ENCODE data around the gene RAPGEF5. TPM values are rescaled to one million over a fixed set of nuclear protein-coding genes. Genes with fewer than 3 reads are reported as not detected.

RAPGEF5 gene
- total and polyA plus RNA-seq, 4 donors = 16.1 to 308 (median 61.4) TPM

DNA sequence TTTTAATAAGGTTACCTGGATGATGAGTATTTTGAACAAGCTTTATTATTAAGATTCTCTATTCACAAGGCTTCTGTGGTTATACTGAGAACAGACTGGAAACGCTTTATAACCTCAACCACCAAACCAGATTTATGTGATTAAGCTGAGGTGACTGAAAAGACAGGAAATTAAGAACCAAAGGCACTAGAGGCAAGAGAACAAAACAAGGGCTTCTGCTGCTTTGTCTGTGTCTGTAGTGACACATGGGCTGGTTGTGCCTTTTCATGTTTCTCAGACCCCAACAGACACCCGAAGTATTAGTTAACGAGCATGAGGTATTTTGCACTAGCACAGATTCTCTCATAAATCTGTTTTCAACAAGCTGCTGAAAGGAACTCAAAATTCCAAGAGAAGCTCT is 64.4 kb downstream of the RAPGEF5 start:
- TF ChIP-seq, protein P1, sequence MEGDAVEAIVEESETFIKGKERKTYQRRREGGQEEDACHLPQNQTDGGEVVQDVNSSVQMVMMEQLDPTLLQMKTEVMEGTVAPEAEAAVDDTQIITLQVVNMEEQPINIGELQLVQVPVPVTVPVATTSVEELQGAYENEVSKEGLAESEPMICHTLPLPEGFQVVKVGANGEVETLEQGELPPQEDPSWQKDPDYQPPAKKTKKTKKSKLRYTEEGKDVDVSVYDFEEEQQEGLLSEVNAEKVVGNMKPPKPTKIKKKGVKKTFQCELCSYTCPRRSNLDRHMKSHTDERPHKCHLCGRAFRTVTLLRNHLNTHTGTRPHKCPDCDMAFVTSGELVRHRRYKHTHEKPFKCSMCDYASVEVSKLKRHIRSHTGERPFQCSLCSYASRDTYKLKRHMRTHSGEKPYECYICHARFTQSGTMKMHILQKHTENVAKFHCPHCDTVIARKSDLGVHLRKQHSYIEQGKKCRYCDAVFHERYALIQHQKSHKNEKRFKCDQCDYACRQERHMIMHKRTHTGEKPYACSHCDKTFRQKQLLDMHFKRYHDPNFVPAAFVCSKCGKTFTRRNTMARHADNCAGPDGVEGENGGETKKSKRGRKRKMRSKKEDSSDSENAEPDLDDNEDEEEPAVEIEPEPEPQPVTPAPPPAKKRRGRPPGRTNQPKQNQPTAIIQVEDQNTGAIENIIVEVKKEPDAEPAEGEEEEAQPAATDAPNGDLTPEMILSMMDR (IDR thresholded peaks at IDR 0.05; ENCODE audit: control extremely low read depth, extremely low read depth) = no peak
- Histone ChIP-seq H3K4me1 (ENCODE audit: control insufficient read depth in 5 of 5, insufficient read depth in 5 of 5, low read length in 5 of 5) (peaks cover 0 to 10% (median 0%) of the 10 kb centered on the region in 5 donors), H3K9ac (ENCODE audit: insufficient read depth in 1 of 2, low read length in 2 of 2) (no peak overlapping the region), H3K27ac (ENCODE audit: low read depth in 1 of 2, low read length in 1 of 2) (no peak overlapping the region), H3K4me3 (no peak overlapping the region), H3K27me3 (ENCODE audit: control insufficient read depth in 3 of 3, insufficient read depth in 3 of 3, low read length in 2 of 3) (no peaks in the 10 kb centered on the region), H3K36me3 (ENCODE audit: control insufficient read depth in 4 of 4, insufficient read depth in 4 of 4, low read length in 4 of 4) (no peaks in the 10 kb centered on the region), H3K9me3 (ENCODE audit: control insufficient read depth in 4 of 4, insufficient read depth in 3 of 4, low read length in 3 of 4) (no peaks in the 10 kb centered on the region)
- DNase-seq = no peak
- 54 to 65% methylated on average over 3 of the region's 3 CpGs for WGBS, 2 donors
- no peak for ATAC-seq (ENCODE audit: insufficient read depth, low FRiP score)

DNA sequence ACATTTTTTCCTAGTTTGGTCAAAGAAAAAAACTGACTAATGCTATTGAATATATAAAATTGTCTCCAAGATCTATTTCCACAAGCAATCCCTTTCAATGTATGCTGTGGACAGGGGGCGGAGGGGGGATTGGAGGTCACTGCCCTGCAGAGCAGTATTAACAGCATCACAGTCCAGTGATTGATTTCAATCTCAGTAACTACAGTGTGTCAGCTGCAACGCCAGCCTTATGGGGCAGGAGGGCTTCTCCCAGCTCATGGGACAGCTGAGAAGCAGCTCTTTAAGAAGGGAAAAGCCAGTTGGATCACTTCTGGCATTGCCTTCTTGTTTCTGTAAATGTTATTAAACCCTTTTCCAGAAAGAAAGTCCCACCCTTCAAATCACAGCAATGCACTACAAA is 65.0 kb downstream of the RAPGEF5 start:
- H3K27me3 ChIP-seq (ENCODE audit: control insufficient read depth in 3 of 3, insufficient read depth in 3 of 3, low read length in 2 of 3) = no peaks in the 10 kb centered on the region
- H3K9me3 ChIP-seq (ENCODE audit: control insufficient read depth in 4 of 4, insufficient read depth in 3 of 4, low read length in 3 of 4) = no peaks in the 10 kb centered on the region
- no peak overlapping the region for H3K4me3 ChIP-seq
- H3K9ac ChIP-seq (ENCODE audit: insufficient read depth in 1 of 2, low read length in 2 of 2) = no peak overlapping the region
- ATAC-seq (ENCODE audit: insufficient read depth, low FRiP score) (no peak), DNase-seq (peak in 1 of 3 donors; percentile 16)
- H3K27ac ChIP-seq (ENCODE audit: low read depth in 1 of 2, low read length in 1 of 2) = no peak overlapping the region
- 90 to 92% methylated on average over 2 of the region's 2 CpGs for WGBS, 2 donors
- TF ChIP-seq, protein P1 (IDR thresholded peaks at IDR 0.05; ENCODE audit: control extremely low read depth, extremely low read depth) = no peak
- peaks cover 0 to 10% (median 4%) of the 10 kb centered on the region in 5 donors for H3K4me1 ChIP-seq (ENCODE audit: control insufficient read depth in 5 of 5, insufficient read depth in 5 of 5, low read length in 5 of 5)
- H3K36me3 ChIP-seq (ENCODE audit: control insufficient read depth in 4 of 4, insufficient read depth in 4 of 4, low read length in 4 of 4) = no peaks in the 10 kb centered on the region

DNA sequence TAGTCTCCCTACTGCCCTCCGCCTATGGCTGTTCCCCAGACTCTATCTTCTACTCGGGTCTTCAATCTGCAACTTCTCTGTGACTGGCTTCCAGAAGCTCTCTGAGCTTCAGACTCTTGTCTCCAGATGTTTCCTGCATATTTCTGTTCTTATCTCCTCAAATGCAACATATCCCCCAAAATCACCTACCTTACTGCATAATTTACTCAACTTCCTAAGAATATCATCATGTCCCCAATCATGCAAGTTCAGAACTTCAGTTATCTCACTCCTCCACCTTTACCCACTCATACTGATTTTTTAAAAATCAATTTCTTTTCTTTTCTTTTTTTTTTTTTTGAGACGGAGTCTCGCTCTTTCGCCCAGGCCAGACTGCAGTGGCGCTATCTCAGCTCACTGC is 68.8 kb downstream of the RAPGEF5 start:
- peaks cover 0 to 14% (median 0%) of the 10 kb centered on the region in 5 donors for H3K4me1 ChIP-seq (ENCODE audit: control insufficient read depth in 5 of 5, insufficient read depth in 5 of 5, low read length in 5 of 5)
- 52 to 97% methylated on average over 3 to 6 of the region's 6 CpGs for WGBS, 2 donors
- TF ChIP-seq, protein P1 (IDR thresholded peaks at IDR 0.05; ENCODE audit: control extremely low read depth, extremely low read depth) = no peak

DNA sequence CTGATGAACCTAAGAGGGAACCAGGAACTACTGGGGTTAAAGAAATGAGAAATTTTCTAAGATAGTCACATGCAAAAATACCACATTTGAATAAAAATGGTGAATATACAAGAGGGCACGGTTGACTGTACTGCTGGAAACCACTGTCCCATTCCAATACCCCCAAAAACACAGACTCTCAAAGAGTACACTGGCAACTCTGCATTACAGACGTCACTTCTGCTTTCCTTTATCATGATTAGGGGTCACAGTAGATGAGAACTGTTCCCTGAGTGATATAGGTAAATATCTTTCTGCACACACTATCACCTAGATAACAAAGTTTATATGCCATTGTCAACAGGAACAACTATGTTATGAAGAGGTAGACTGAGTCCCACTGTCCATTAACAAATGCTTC is 69.5 kb downstream of the RAPGEF5 start:
- 88 to 93% methylated on average over 2 of the region's 2 CpGs for WGBS, 2 donors
- DNase-seq = no peak
- TF ChIP-seq, protein P1 (IDR thresholded peaks at IDR 0.05; ENCODE audit: control extremely low read depth, extremely low read depth) = no peak

More for the DNA sequence above, 68.8 kb downstream of the RAPGEF5 start:
- Histone ChIP-seq H3K9ac (ENCODE audit: insufficient read depth in 1 of 2, low read length in 2 of 2) (no peak overlapping the region), H3K27me3 (ENCODE audit: control insufficient read depth in 3 of 3, insufficient read depth in 3 of 3, low read length in 2 of 3) (no peaks in the 10 kb centered on the region), H3K36me3 (ENCODE audit: control insufficient read depth in 4 of 4, insufficient read depth in 4 of 4, low read length in 4 of 4) (no peaks in the 10 kb centered on the region), H3K9me3 (ENCODE audit: control insufficient read depth in 4 of 4, insufficient read depth in 3 of 4, low read length in 3 of 4) (no peaks in the 10 kb centered on the region), H3K4me3 (no peak overlapping the region), H3K27ac (ENCODE audit: low read depth in 1 of 2, low read length in 1 of 2) (no peak overlapping the region)
- DNase-seq = no peak
- no peak for ATAC-seq (ENCODE audit: insufficient read depth, low FRiP score)

More for the DNA sequence above, 69.5 kb downstream of the RAPGEF5 start:
- H3K36me3 ChIP-seq (ENCODE audit: control insufficient read depth in 4 of 4, insufficient read depth in 4 of 4, low read length in 4 of 4) = no peaks in the 10 kb centered on the region
- no peaks in the 10 kb centered on the region for H3K27me3 ChIP-seq (ENCODE audit: control insufficient read depth in 3 of 3, insufficient read depth in 3 of 3, low read length in 2 of 3)
- ATAC-seq (ENCODE audit: insufficient read depth, low FRiP score) = no peak
- H3K9ac ChIP-seq (ENCODE audit: insufficient read depth in 1 of 2, low read length in 2 of 2) = no peak overlapping the region
- no peaks in the 10 kb centered on the region for H3K9me3 ChIP-seq (ENCODE audit: control insufficient read depth in 4 of 4, insufficient read depth in 3 of 4, low read length in 3 of 4)
- no peak overlapping the region for H3K27ac ChIP-seq (ENCODE audit: low read depth in 1 of 2, low read length in 1 of 2)
- H3K4me3 ChIP-seq = no peak overlapping the region
- peaks cover 0 to 14% (median 0%) of the 10 kb centered on the region in 5 donors for H3K4me1 ChIP-seq (ENCODE audit: control insufficient read depth in 5 of 5, insufficient read depth in 5 of 5, low read length in 5 of 5)

Data from lung (tissue), 12 donors.